Aorta (tissue), 5 donors: ENCODE measurements around the gene DIAPH1. TPM values are rescaled to one million over a fixed set of nuclear protein-coding genes. Genes with fewer than 3 reads are reported as not detected.

Experiments
- ATAC-seq: fragments of 200-7000 bp; cut with Tn5 transposase; one replicate; pipeline ENCODE4 v1.9.1; 2022; ENCODE audit warnings: moderate library complexity; ENCODE audit not compliant: low FRiP score
- DNase-seq, 2 donors: peaks; one replicate each; pipeline ENCODE4 v3.0.0-alpha.2; 2020
- H3K27ac ChIP-seq, 2 donors: one replicate each; pipeline ENCODE4 v1.5.1; 2013; ENCODE audit warnings: low read length in 2 of 2, mild to moderate bottlenecking in 2 of 2, moderate library complexity in 2 of 2, control low read depth in 1 of 2, inconsistent platforms in 1 of 2, low read depth in 1 of 2
- H3K27me3 ChIP-seq, 2 donors: one replicate each; pipeline ENCODE4 v1.6.1; 2013; ENCODE audit warnings: control low read depth in 1 of 2, low read length in 1 of 2, mild to moderate bottlenecking in 1 of 2, moderate library complexity in 1 of 2; ENCODE audit not compliant: insufficient read depth in 2 of 2, control insufficient read depth in 1 of 2
- H3K36me3 ChIP-seq, 2 donors: one replicate each; pipeline ENCODE4 v1.6.1; 2013; ENCODE audit warnings: control low read depth in 1 of 2, low read length in 1 of 2, mild to moderate bottlenecking in 1 of 2; ENCODE audit not compliant: insufficient read depth in 2 of 2, control insufficient read depth in 1 of 2
- H3K4me1 ChIP-seq, 2 donors: one replicate each; pipeline ENCODE4 v1.6.1; 2013; ENCODE audit warnings: low read length in 2 of 2, control low read depth in 1 of 2, mild to moderate bottlenecking in 1 of 2, moderate library complexity in 1 of 2; ENCODE audit not compliant: insufficient read depth in 2 of 2, control insufficient read depth in 1 of 2
- H3K4me3 ChIP-seq, 2 donors: one replicate each; pipeline ENCODE4 v1.5.1; 2013; ENCODE audit warnings: low read length in 2 of 2, control low read depth in 1 of 2, mild to moderate bottlenecking in 1 of 2
- H3K9me3 ChIP-seq: one replicate; pipeline ENCODE4 v1.6.1; 2013; ENCODE audit warnings: mild to moderate bottlenecking, low read length; ENCODE audit not compliant: control insufficient read depth
- WGBS, 2 donors: extraction: QIAGEN DNeasy Blood & Tissue Kit; methylation state at CpG; one replicate each; pipeline ENCODE4 v1.1.7; 2013; 5-methylcytosine and 5-hydroxymethylcytosine counted together
- intact Hi-C, 2 donors: fragments of 100-400 bp; cut with DNase I; formaldehyde crosslinking; loops; one replicate each; pipeline versions ENCODE4 v1.14.2 to v1.15.0; 2022
- long read RNA-seq, 2 donors: library from polyadenylated mRNA; unstranded; transcript quantifications; one replicate each; pipeline ENCODE4 v2.0.0, GENCODE V29; 2020 to 2021
- polyA plus RNA-seq, 2 donors: library from polyadenylated mRNA; stranded (reverse); fragments of 200-250 nt; gene quantifications; one replicate each; pipeline ENCODE4 v1.2.3, GENCODE V29; 2013
- total RNA-seq, 2 donors: library from RNA; stranded (reverse); fragmentation: NEBNext Ultra II Directional; extraction: Animal tissue kit (Norgen Biotek cat#: 25700); gene quantifications; one replicate each; pipeline ENCODE4 v1.2.1, GENCODE V29; 2021
- donor health status: healthy with polysubstance abuse.
- donor health status: Bipolar disorder and iron deficiency.
- donor health status: DM: no; HTN: no; CAD: no.
- donor health status: DM: no; HTN: no; CAD: no.
- donor health status: DM: yes; HTN: yes; CAD: no.

The DIAPH1 gene
- 100 to 1,000 TPM in 1 of 2 donors, 10 to 100 TPM in 1; 93.4 to 125 TPM for total RNA-seq
- 10 to 100 TPM; 30.8 to 44.1 TPM for polyA plus RNA-seq
- long read RNA-seq, donor 1, transcript DIAPH1-208 (2 exons, 2,606 nt), result major isoform, 6 of 79 reads
- long read RNA-seq, donor 1, partial matches to known transcripts, result 32 of 79 reads
- long read RNA-seq, donor 1, other reads (novel, unspliced or antisense), result 41 of 79 reads
- long read RNA-seq, donor 2, partial matches to known transcripts, result 29 of 45 reads
- long read RNA-seq, donor 2, other reads (novel, unspliced or antisense), result 16 of 45 reads

DNA sequence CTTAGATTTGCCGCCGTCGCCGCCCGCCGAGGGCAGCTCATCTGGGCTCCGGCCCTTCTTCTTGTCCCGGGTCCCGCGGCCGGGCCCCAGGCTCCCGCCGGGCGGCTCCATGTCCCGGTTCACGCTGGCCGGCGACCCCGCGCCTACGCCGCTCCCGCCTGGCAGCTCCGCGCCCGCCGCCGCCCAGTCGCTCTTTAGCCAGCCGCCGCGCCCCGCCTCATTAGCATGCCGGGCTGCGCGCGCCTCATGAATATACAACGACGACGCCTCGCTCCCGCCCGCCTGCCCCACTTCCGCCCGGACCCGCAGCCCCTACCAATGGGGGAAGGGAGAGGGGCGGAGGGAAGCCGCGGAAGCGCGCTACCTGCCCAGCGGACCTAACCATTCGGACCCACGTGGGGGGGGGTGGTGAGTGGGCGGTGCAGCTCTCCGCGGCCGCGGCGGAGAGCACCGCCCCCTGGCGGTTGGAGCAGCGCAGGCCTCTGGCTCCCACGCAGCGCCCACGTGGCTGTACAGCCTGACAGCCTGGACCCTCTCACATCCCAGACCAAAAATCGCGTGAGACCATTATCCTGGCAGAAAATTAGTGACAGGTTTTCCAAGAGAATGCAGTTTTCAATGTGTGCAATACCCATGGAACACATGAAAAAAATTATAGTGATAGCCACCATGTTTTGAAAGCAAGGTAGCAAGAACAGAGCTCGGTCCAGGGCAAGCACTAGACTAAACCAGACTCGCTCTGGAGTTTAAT is at the start of gene DIAPH1:
Gene DIAPH1 (minus strand): TSS at position 197 of the 751 bp plus-strand sequence. CDS start 86 bp downstream, at position 111.
- DNase-seq (peak; percentile 98 to 99), ATAC-seq (peak; percentile 98)
- 1% methylated on average over 62 to 70 of the region's 70 CpGs for WGBS, 2 donors
- intact Hi-C loops, result loop anchor here (1.0 kb wide), 1 partner anchor 27 kb away; no protein-coding TSS in a partner anchor
- H3K27me3 ChIP-seq, result no peaks in the 10 kb centered on the region
- peaks cover 0 to 3% of the 10 kb centered on the region in 2 donors for H3K36me3 ChIP-seq
- peak within 1 kb of the TSS; percentile 97 to 98 for H3K4me3 ChIP-seq
- H3K27ac ChIP-seq, result peak within 1 kb of the TSS; percentile 74 to 91
- H3K9me3 ChIP-seq, result no peaks in the 10 kb centered on the region
- H3K4me1 ChIP-seq, result peaks cover 0 to 8% of the 10 kb centered on the region in 2 donors

DNA sequence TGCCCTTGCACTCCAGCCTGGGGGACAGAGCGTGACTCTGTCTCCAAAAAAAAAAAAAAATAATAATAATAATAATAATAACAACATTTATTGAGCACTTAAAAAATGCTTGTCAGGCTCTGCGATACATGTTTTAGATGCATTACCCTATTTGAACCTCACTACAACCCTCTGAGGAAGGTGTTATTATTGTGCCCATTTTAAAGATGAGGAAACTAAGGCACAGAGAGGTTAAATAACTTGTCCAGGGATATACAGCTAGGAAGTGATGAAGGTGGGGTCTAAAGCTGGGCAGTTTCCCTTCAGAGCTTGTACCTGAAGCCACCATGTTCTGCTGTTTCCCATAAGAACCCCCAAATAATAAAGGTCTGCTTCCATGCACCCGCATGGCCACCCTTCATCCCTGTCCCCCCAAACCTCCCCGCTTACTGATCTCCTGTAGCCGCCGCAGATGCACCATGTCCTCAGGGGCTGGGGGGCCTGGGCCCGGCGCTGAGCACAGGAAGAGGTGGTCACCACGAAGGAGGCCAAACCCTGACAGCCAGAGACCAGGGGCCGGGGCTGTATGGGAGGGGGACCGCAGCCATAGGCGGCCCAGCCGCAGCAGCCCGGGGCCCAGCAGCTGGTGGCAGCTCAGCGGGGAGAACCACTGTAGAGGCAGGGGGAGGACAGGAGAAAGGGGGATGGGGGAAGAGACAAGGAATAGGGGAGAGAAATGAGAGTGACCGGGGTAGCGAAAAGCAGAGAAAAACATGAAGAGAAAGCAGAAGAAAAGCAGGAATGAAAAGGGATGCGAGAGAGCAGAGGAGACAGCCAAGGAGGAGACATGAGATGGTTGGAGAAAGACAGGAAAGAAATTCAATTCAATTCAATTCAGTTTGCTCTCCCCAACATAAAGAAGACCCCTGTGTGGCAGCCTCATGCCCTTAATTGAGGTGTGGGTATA is 47.5 kb upstream of the DIAPH1 start:
- no peak for DNase-seq
- no peak overlapping the region for H3K27ac ChIP-seq
- 88 to 89% methylated on average over 18 of the region's 18 CpGs for WGBS, 2 donors
- H3K27me3 ChIP-seq, result no peaks in the 10 kb centered on the region
- no peak for ATAC-seq
- no peaks in the 10 kb centered on the region for H3K4me1 ChIP-seq
- no peak overlapping the region for H3K4me3 ChIP-seq
- H3K9me3 ChIP-seq, result no peaks in the 10 kb centered on the region
- intact Hi-C loops, result no loop called here
- no peaks in the 10 kb centered on the region for H3K36me3 ChIP-seq

DNA sequence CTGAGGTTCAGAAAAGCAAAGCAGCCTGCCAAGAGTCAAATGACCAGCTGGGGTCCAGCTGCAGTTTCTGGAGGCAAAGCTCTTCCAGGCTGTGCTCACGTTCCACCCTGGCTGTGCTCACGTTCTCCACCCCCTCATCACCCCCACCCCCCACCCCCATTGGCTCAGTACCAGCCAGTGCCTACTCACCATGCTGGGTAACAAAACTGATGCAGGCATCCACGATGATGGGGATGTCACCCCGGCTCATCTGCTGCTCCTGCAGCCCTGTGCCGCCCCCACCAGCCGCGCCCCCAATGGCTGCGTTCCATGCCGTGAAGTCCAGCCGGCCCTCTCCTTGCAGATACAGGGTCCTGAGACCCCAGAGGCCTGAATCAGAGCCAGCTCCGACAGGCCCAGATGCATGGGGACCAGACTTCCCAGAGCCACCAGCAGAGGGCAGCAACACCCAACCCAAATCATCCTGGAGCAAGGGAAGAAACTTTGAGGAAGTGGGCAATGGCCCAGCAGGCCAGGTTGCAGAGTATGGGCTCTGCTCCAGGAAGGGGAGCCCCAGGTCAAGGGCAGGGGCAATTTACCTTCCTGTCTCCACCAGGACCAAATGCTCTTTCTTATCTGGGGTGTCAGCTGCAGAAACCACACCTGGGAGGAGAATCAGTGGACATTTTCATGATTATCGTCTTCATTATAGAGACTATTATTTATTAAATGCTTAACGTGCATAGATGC is 46.1 kb upstream of the DIAPH1 start:
- H3K36me3 ChIP-seq, result no peaks in the 10 kb centered on the region
- H3K9me3 ChIP-seq, result no peaks in the 10 kb centered on the region
- peak; percentile 86 for ATAC-seq
- no peak overlapping the region for H3K27ac ChIP-seq
- no peaks in the 10 kb centered on the region for H3K27me3 ChIP-seq
- DNase-seq, result peak; percentile 84 to 92
- intact Hi-C loops, result no loop called here
- 35 to 38% methylated on average over 13 of the region's 13 CpGs for WGBS, 2 donors
- H3K4me3 ChIP-seq, result no peak overlapping the region
- no peaks in the 10 kb centered on the region for H3K4me1 ChIP-seq

DNA sequence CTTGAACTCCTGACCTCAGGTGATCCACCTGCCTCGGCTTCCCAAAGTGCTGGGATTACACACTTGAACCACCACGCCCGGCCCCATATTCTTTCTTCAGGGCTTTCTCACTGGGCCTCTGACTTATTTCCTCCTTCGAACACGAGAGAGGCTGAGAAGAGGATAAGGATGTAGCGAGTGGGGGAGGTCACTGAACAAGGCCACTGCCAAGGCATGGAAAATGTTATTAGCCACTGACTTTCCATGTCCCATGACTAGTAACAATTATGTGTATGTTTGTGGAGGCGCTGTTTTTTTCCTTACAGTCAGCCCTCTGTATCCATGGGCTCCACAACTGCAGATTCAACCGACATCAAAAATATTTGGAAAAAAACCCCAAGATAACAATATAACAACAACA is 44.7 kb upstream of the DIAPH1 start:
- Histone ChIP-seq H3K4me3 (no peak overlapping the region), H3K27me3 (no peaks in the 10 kb centered on the region), H3K36me3 (no peaks in the 10 kb centered on the region), H3K27ac (no peak overlapping the region), H3K4me1 (no peaks in the 10 kb centered on the region), H3K9me3 (no peaks in the 10 kb centered on the region)
- ATAC-seq (no peak), DNase-seq (no peak)
- intact Hi-C loops, result no loop called here
- 94% methylated on average over 8 of the region's 8 CpGs for WGBS, 2 donors

DNA sequence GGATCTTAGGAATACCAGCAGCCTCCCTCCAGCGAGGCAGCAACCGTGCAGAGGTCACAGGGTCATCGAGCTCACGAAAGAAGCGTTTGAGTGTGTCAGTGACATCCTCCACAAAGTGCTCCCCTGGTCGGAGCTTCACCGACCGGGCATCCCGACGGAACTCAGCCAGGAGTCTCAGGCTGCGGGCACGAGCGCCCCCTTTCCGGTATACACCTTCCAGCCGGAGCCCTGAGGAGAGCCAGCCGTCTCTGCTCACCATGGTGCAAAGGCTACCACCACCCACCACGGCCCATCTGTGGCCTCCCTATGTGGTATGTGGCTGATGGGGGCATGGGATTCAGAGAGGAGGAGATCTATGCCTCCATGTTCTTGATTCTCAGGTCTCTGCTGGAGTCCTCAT is 43.2 kb upstream of the DIAPH1 start:
- Histone ChIP-seq H3K9me3 (no peaks in the 10 kb centered on the region), H3K36me3 (no peaks in the 10 kb centered on the region), H3K27me3 (no peaks in the 10 kb centered on the region), H3K27ac (no peak overlapping the region), H3K4me1 (no peaks in the 10 kb centered on the region), H3K4me3 (no peak overlapping the region)
- intact Hi-C loops, result no loop called here
- DNase-seq (no peak), ATAC-seq (no peak)
- WGBS, 2 donors, result 86 to 87% methylated on average over 17 of the region's 17 CpGs

DNA sequence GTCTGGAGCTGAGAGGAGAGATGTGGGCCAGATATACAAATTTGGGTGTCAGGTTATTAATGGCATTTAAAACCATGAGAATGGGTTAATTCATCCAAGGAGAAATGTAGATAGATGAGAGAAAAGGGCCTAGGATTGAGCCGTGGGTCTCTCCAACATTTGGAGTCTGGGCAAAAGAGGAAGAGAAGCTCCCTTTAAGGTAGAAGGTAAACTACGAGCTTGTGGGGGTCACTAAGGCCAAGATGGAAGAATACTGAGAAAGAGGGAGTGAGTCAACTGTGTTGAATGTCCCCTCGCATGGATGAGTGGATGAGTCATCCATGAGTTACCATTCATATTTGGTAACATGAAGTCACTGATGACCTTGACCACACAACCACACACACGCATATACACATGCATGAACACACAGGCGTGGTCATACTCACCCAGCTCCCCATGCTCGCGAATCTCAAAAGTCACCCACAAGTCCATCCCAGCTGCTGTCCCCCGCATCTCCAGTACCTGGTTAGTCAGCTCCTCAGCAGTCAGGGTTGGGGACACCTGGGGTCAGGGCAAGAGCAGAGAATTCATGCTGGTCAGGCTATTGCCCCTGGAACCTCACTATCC is 39.2 kb upstream of the DIAPH1 start:
- H3K9me3 ChIP-seq, result no peaks in the 10 kb centered on the region
- ATAC-seq (no peak), DNase-seq (no peak)
- no peaks in the 10 kb centered on the region for H3K27me3 ChIP-seq
- intact Hi-C loops, result no loop called here
- H3K4me3 ChIP-seq, result no peak overlapping the region
- no peaks in the 10 kb centered on the region for H3K36me3 ChIP-seq
- H3K27ac ChIP-seq, result no peak overlapping the region
- 79 to 89% methylated on average over 8 of the region's 8 CpGs for WGBS, 2 donors
- no peaks in the 10 kb centered on the region for H3K4me1 ChIP-seq

DNA sequence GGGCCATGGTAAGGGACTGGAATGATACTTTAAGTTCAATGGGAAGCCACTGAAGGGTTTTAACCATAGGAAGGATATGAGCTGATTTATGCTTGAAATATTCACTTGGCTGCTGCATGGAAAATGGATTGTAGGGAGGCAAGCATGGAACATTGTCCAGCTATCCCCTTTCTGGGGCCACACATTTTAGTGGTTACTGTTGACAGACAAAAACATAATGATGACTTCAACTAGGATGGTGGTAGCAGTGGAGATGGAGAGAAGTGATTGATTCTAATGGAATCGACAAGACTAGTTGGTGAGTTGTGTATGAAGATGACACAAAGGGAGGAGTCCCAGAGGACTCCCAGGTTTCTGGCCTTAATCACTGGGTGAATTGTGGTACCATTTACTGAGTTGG is 38.6 kb upstream of the DIAPH1 start:
- no peak for ATAC-seq
- no peaks in the 10 kb centered on the region for H3K36me3 ChIP-seq
- intact Hi-C loops, result no loop called here
- H3K4me1 ChIP-seq, result no peaks in the 10 kb centered on the region
- DNase-seq, result no peak
- WGBS, 2 donors, result 92 to 94% methylated on average over 1 of the region's 1 CpG
- no peaks in the 10 kb centered on the region for H3K27me3 ChIP-seq
- no peak overlapping the region for H3K27ac ChIP-seq
- no peak overlapping the region for H3K4me3 ChIP-seq
- H3K9me3 ChIP-seq, result no peaks in the 10 kb centered on the region

DNA sequence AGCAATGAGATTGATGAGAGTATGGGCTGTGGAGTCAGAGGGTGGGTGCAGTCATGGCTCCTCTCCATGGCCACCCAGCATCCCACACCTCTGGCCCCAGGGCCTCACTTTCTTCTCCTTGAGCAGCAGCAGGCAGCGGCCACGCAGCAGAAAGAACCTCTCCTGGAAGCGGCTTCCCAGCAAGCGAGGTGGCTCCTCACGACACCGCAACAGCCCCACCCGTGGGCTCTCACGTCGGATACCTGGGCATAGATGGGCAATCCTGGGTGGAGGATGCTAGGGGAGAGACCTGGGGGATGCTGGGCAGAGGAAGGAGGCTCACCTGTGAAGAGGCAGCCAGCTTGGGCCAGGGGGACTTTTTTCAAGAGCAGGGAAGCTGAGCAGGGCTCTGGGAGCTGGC is 37.6 kb upstream of the DIAPH1 start:
- Histone ChIP-seq H3K36me3 (no peaks in the 10 kb centered on the region), H3K4me1 (no peaks in the 10 kb centered on the region), H3K4me3 (no peak overlapping the region), H3K9me3 (no peaks in the 10 kb centered on the region), H3K27ac (no peak overlapping the region), H3K27me3 (no peaks in the 10 kb centered on the region)
- intact Hi-C loops, result no loop called here
- WGBS, 2 donors, result 93% methylated on average over 9 of the region's 9 CpGs
- no peak for DNase-seq
- ATAC-seq, result no peak
